Measurements from ENCODE around the gene TGFBR3.

The TGFBR3 gene

GRCh38 chr1:91827459-91828321 lies 58.3 kb downstream of the TGFBR3 start:
- TF ChIP-seq POLR2AphosphoS5 (IDR thresholded peaks at IDR 0.05; ENCODE audit: low read depth, low read length), result no peak; the same call in none of the 2 replicates
- TF ChIP-seq TAF1 (IDR thresholded peaks at IDR 0.05; ENCODE audit: borderline replicate concordance, insufficient read depth, low read length), result 0 out of 2 replicates have a peak, but pooled peaks have one; percentile 28
- peak; percentile 63 to 81 for TF ChIP-seq REST (IDR thresholded peaks at IDR 0.05; ENCODE audit: insufficient read depth in 1 of 2, low read depth in 2 of 2, low read length in 2 of 2)
- peak; percentile 64; the same call in 1 of the 2 replicates for TF ChIP-seq SIN3A (IDR thresholded peaks at IDR 0.05; ENCODE audit: borderline replicate concordance, insufficient read depth, low read length)
- TF ChIP-seq FOXP2 (optimal IDR thresholded peaks at IDR 0.05; ENCODE audit: borderline replicate concordance, extremely low read depth, extremely low read length, insufficient read depth), result no peak

GRCh38 chr1:91827087-91827458 lies 58.9 kb downstream of the TGFBR3 start:
- TF ChIP-seq TAF1 (IDR thresholded peaks at IDR 0.05; ENCODE audit: borderline replicate concordance, insufficient read depth, low read length) (no peak), POLR2AphosphoS5 (IDR thresholded peaks at IDR 0.05; ENCODE audit: low read depth, low read length) (no peak; the same call in 1 of the 2 replicates), FOXP2 (optimal IDR thresholded peaks at IDR 0.05; ENCODE audit: borderline replicate concordance, extremely low read depth, extremely low read length, insufficient read depth) (no peak), SIN3A (IDR thresholded peaks at IDR 0.05; ENCODE audit: borderline replicate concordance, insufficient read depth, low read length) (no peak), REST (IDR thresholded peaks at IDR 0.05; ENCODE audit: insufficient read depth in 1 of 2, low read depth in 2 of 2, low read length in 2 of 2) (no peak)

GRCh38 chr1:91826649-91827048 lies 59.3 kb downstream of the TGFBR3 start:
- no peak for TF ChIP-seq TAF1 (IDR thresholded peaks at IDR 0.05; ENCODE audit: borderline replicate concordance, insufficient read depth, low read length)
- no peak for TF ChIP-seq REST (IDR thresholded peaks at IDR 0.05; ENCODE audit: insufficient read depth in 1 of 2, low read depth in 2 of 2, low read length in 2 of 2)
- TF ChIP-seq POLR2AphosphoS5 (IDR thresholded peaks at IDR 0.05; ENCODE audit: low read depth, low read length), result no peak
- TF ChIP-seq SIN3A (IDR thresholded peaks at IDR 0.05; ENCODE audit: borderline replicate concordance, insufficient read depth, low read length), result no peak

GRCh38 chr1:91826248-91826647 lies 59.7 kb downstream of the TGFBR3 start:
- TF ChIP-seq TAF1 (IDR thresholded peaks at IDR 0.05; ENCODE audit: borderline replicate concordance, insufficient read depth, low read length) (no peak), REST (IDR thresholded peaks at IDR 0.05; ENCODE audit: insufficient read depth in 1 of 2, low read depth in 2 of 2, low read length in 2 of 2) (no peak), POLR2AphosphoS5 (IDR thresholded peaks at IDR 0.05; ENCODE audit: low read depth, low read length) (no peak), FOXP2 (optimal IDR thresholded peaks at IDR 0.05; ENCODE audit: borderline replicate concordance, extremely low read depth, extremely low read length, insufficient read depth) (no peak), SIN3A (IDR thresholded peaks at IDR 0.05; ENCODE audit: borderline replicate concordance, insufficient read depth, low read length) (no peak)
